IMR-90 (cell line): Measurements from ENCODE around the gene SATB2. TPM values are rescaled to one million over a fixed set of nuclear protein-coding genes. Genes with fewer than 3 reads are reported as not detected.

Source experiments
- ATAC-seq: fragments of 200-7000 bp; cut with Tn5 transposase; 2 replicates; pipeline ENCODE4 v1.9.1; 2020; ENCODE audit warnings: low read depth, mild to moderate bottlenecking, moderate library complexity
- BruUV-seq: library from RNA; stranded (reverse); fragments of 400-500 nt; replicated peaks from 2 replicates; lab custom pipeline; 2021; lab: Mats Ljungman, UMichigan
- CTCF ChIA-PET: fragments of 300-600 bp; formaldehyde crosslinking; extraction: SDS; loops from one replicate; lab custom pipeline; 2021; ENCODE audit warnings: antibody characterized with exemption; lab: Yijun Ruan, JAX
- POLR2A ChIA-PET: fragments of 300-600 bp; sonication (Branson Sonifier 250); formaldehyde crosslinking; loops from one replicate; lab custom pipeline; 2022; ENCODE audit warnings: antibody characterized with exemption; ENCODE audit not compliant: unreplicated experiment; lab: Charles Lee
- DNase-seq: peaks from one replicate; pipeline ENCODE4 v3.0.0; 2013
- H2AFZ ChIP-seq: replicated peaks from 2 replicates; pipeline ENCODE3; 2013; ENCODE audit warnings: low read length, mild to moderate bottlenecking; ENCODE audit not compliant: poor library complexity
- H2AK5ac ChIP-seq: 2 replicates; pipeline ENCODE4 v1.6.1; 2013; ENCODE audit warnings: low read depth, low read length, inconsistent platforms
- H2AK9ac ChIP-seq: replicated peaks from 2 replicates; pipeline ENCODE3; 2013; ENCODE audit warnings: mild to moderate bottlenecking, low read depth, low read length, moderate library complexity; ENCODE audit not compliant: poor library complexity
- H2BK120ac ChIP-seq: 2 replicates; pipeline ENCODE4 v1.6.1; 2013; ENCODE audit warnings: low read depth, low read length, inconsistent platforms
- H2BK15ac ChIP-seq: 3 replicates; pipeline ENCODE4 v1.6.1; 2013; ENCODE audit warnings: low read depth, low read length, inconsistent platforms
- H2BK20ac ChIP-seq: 2 replicates; pipeline ENCODE4 v1.6.1; 2013; ENCODE audit warnings: low read depth, mild to moderate bottlenecking, inconsistent platforms, low read length, moderate library complexity
- H2BK5ac ChIP-seq: 2 replicates; pipeline ENCODE4 v1.6.1; 2013; ENCODE audit warnings: mild to moderate bottlenecking, low read depth, low read length, inconsistent platforms; ENCODE audit not compliant: poor library complexity, severe bottlenecking
- H3K14ac ChIP-seq: replicated peaks from 2 replicates; pipeline ENCODE4 v1.6.1; 2013; ENCODE audit warnings: low read depth, low read length, inconsistent platforms
- H3K18ac ChIP-seq: 2 replicates; pipeline ENCODE4 v1.6.1; 2013; ENCODE audit warnings: low read depth, low read length, control low read depth
- H3K23ac ChIP-seq: 2 replicates; pipeline ENCODE4 v1.6.1; 2013; ENCODE audit warnings: low read depth, low read length, inconsistent platforms
- H3K27ac ChIP-seq: 2 replicates; pipeline ENCODE4 v1.5.1; 2013; ENCODE audit warnings: mild to moderate bottlenecking, control low read depth, low read length; ENCODE audit not compliant: insufficient read depth
- H3K27me3 ChIP-seq: 2 replicates; pipeline ENCODE4 v1.6.1; 2013; ENCODE audit warnings: low read length; ENCODE audit not compliant: control insufficient read depth, insufficient read depth
- H3K36me3 ChIP-seq: 2 replicates; pipeline ENCODE4 v1.6.1; 2013; ENCODE audit warnings: low read length, mixed read lengths; ENCODE audit not compliant: control insufficient read depth, insufficient read depth
- H3K4ac ChIP-seq: 2 replicates; pipeline ENCODE4 v1.6.1; 2013; ENCODE audit warnings: low read depth, low read length, inconsistent platforms
- H3K4me1 ChIP-seq: 2 replicates; pipeline ENCODE4 v1.6.1; 2013; ENCODE audit warnings: low read length, mixed read lengths; ENCODE audit not compliant: control insufficient read depth, insufficient read depth
- H3K4me2 ChIP-seq: 2 replicates; pipeline ENCODE4 v1.6.1; 2013; ENCODE audit warnings: low read depth, mild to moderate bottlenecking, control low read depth, low read length, moderate library complexity
- H3K4me3 ChIP-seq: 2 replicates; pipeline ENCODE4 v1.5.1; 2013; ENCODE audit warnings: low read depth, mild to moderate bottlenecking, control low read depth, low read length, moderate library complexity; ENCODE audit not compliant: insufficient read depth
- H3K56ac ChIP-seq: 2 replicates; pipeline ENCODE4 v1.6.1; 2013; ENCODE audit warnings: low read length, inconsistent platforms; ENCODE audit not compliant: insufficient read depth; ENCODE audit errors: extremely low read depth
- H3K79me1 ChIP-seq, 2 experiments: 2 replicates each; pipeline ENCODE4 v1.6.1; 2013; ENCODE audit warnings: low read length in 2 of 2, inconsistent platforms in 1 of 2, low read depth in 1 of 2
- H3K9ac ChIP-seq: 2 replicates; pipeline ENCODE4 v1.6.1; 2013; ENCODE audit warnings: low read depth, low read length, control low read depth
- H3K9me1 ChIP-seq: 2 replicates; pipeline ENCODE4 v1.6.1; 2013; ENCODE audit warnings: low read length, inconsistent platforms; ENCODE audit not compliant: insufficient read depth
- H3K9me3 ChIP-seq: 2 replicates; pipeline ENCODE4 v1.6.1; 2013; ENCODE audit warnings: low read length; ENCODE audit not compliant: control insufficient read depth, insufficient read depth
- H4K20me1 ChIP-seq: 2 replicates; pipeline ENCODE4 v1.6.1; 2013; ENCODE audit warnings: low read length, inconsistent platforms; ENCODE audit not compliant: insufficient read depth
- H4K5ac ChIP-seq: 2 replicates; pipeline ENCODE4 v1.6.1; 2013; ENCODE audit warnings: mild to moderate bottlenecking, low read depth, low read length, control low read depth
- H4K8ac ChIP-seq, 2 experiments: 2 replicates each; pipeline ENCODE4 v1.6.1; 2013; ENCODE audit warnings: low read depth in 2 of 2, low read length in 2 of 2, control low read depth in 1 of 2, inconsistent platforms in 1 of 2
- H4K91ac ChIP-seq: 2 replicates; pipeline ENCODE4 v1.6.1; 2013; ENCODE audit warnings: low read depth, low read length, inconsistent platforms; ENCODE audit not compliant: insufficient read depth
- BHLHE40 ChIP-seq: fragments of 150-350 bp; IDR thresholded peaks from 2 replicates; pipeline ENCODE4 v1.6.1; 2016; ENCODE audit warnings: mild to moderate bottlenecking, low read depth, low read length
- CEBPB ChIP-seq: IDR thresholded peaks from 2 replicates; pipeline ENCODE4 v1.6.1; 2012; ENCODE audit warnings: low read depth, low read length, improper control_type of control experiment
- CHD1 ChIP-seq: IDR thresholded peaks from 2 replicates; pipeline ENCODE4 v1.6.1; 2012; ENCODE audit warnings: low read depth, low read length, improper control_type of control experiment
- FOS ChIP-seq: fragments of 150-350 bp; IDR thresholded peaks from 2 replicates; pipeline ENCODE4 v1.6.1; 2016; ENCODE audit warnings: low read depth, low read length
- MAFK ChIP-seq: IDR thresholded peaks from 2 replicates; pipeline ENCODE4 v1.6.1; 2012; ENCODE audit warnings: low read depth, low read length, improper control_type of control experiment
- MAZ ChIP-seq: IDR thresholded peaks from 2 replicates; pipeline ENCODE4 v1.6.1; 2012; ENCODE audit warnings: low read depth, mild to moderate bottlenecking, low read length, improper control_type of control experiment, moderate library complexity, borderline replicate concordance
- MXI1 ChIP-seq: IDR thresholded peaks from 2 replicates; pipeline ENCODE4 v1.6.1; 2012; ENCODE audit warnings: low read depth, mild to moderate bottlenecking, low read length, moderate library complexity, borderline replicate concordance
- NFE2L2 ChIP-seq: fragments of 150-350 bp; IDR thresholded peaks from 2 replicates; pipeline ENCODE4 v1.6.1; 2016; ENCODE audit warnings: low read depth, mild to moderate bottlenecking, low read length
- POLR2A ChIP-seq: IDR thresholded peaks from 2 replicates; pipeline ENCODE4 v1.6.1; 2012; ENCODE audit warnings: mild to moderate bottlenecking, low read depth, low read length
- RAD21 ChIP-seq: IDR thresholded peaks from 2 replicates; pipeline ENCODE4 v1.6.1; 2012; ENCODE audit warnings: low read length, improper control_type of control experiment
- RCOR1 ChIP-seq: IDR thresholded peaks from 2 replicates; pipeline ENCODE4 v1.6.1; 2012; ENCODE audit warnings: mild to moderate bottlenecking, low read length, improper control_type of control experiment; ENCODE audit not compliant: insufficient replicate concordance
- RFX5 ChIP-seq: IDR thresholded peaks from 2 replicates; pipeline ENCODE4 v1.8.0; 2012; ENCODE audit warnings: low read depth, mild to moderate bottlenecking, low read length, moderate library complexity
- SMC3 ChIP-seq: fragments of 150-350 bp; IDR thresholded peaks from 2 replicates; pipeline ENCODE4 v1.6.1; 2016; ENCODE audit warnings: low read depth, mild to moderate bottlenecking, antibody characterized with exemption, low read length, moderate library complexity
- WGBS, 2 experiments: methylation state at CpG; one replicate each; pipeline versions ENCODE4 v1.1.5 to v1.1.7; 2013; ENCODE audit warnings: missing lambda C conversion rate in 2 of 2; ENCODE audit not compliant: insufficient read length in 1 of 2; ENCODE audit errors: extremely low coverage in 2 of 2; 5-methylcytosine and 5-hydroxymethylcytosine counted together
- dilution Hi-C: fragments of 300-500 bp; cut with HindIII; formaldehyde crosslinking; loops from one replicate; pipeline ENCODE4 v1.14.3; 2018; ENCODE audit warnings: low sequenced_read_pairs; ENCODE audit not compliant: unreplicated experiment
- in situ Hi-C: fragments of 300-500 bp; cut with MboI; formaldehyde crosslinking; loops from 3 replicates; pipeline ENCODE4 v1.14.3; 2019; ENCODE audit warnings: low sequenced_read_pairs, inconsistent platforms, mixed read lengths
- intact Hi-C: fragments of 100-400 bp; cut with micrococcal nuclease; formaldehyde crosslinking; loops from 2 replicates; pipeline ENCODE4 v1.10.0; 2022
- polyA plus RNA-seq, 3 experiments: library from polyadenylated mRNA; depleted of rRNA; stranded (reverse); fragments of >200 nt; gene quantifications; 2 replicates each; pipeline ENCODE4 v1.2.3, GENCODE V29; 2012; ENCODE audit warnings: low replicate concordance in 1 of 3
- total RNA-seq: library from RNA; depleted of rRNA; stranded (reverse); fragments of >200 nt; gene quantifications from 2 replicates; pipeline ENCODE4 v1.2.3, GENCODE V29; 2012
- TF ChIP-seq, protein P1 (sequence below): fragments of 150-350 bp; IDR thresholded peaks from 2 replicates; pipeline ENCODE4 v1.6.1; 2017; ENCODE audit warnings: mild to moderate bottlenecking, antibody characterized with exemption, low read length, low read depth
- TF ChIP-seq, protein P2 (sequence below): fragments of 150-350 bp; IDR thresholded peaks from 2 replicates; pipeline ENCODE4 v1.6.1; 2016; ENCODE audit warnings: low read depth, mild to moderate bottlenecking, low read length, moderate library complexity, borderline replicate concordance
- TF ChIP-seq, protein P3 (sequence below): conservative IDR thresholded peaks from 2 replicates; pipeline ENCODE4 v1.5.1; 2012; ENCODE audit warnings: mild to moderate bottlenecking, low read depth, low read length, improper control_type of control experiment

SATB2 gene
- total and polyA plus RNA-seq, 2 of the 4 experiments (the other 2 are of a cell fraction) = 6.2 to 8.4 TPM

DNA sequence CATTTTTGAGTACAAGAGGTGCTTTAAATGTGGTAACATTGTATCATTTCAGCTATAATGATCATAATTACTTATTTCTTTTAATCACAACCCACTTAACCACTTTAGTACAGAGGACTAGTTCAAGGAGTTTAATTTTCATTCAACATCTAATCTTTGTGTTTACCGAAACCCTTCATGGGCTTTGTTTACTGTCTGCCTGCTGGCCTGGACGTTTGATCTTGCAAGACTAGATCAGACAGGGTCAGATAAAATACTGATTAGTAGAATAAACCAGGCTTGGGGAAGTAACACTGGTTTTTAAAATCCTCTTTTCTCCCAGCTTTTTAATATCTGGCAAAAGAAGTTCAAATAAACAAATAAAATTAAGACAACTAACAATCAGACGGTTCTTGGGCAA is 93.6 kb downstream of the SATB2 start:
- in situ Hi-C loops = no loop called here
- no TSS peak for BruUV-seq
- H3K9ac ChIP-seq = no peak overlapping the region
- H3K14ac ChIP-seq = no peak overlapping the region
- TF ChIP-seq, protein P1, sequence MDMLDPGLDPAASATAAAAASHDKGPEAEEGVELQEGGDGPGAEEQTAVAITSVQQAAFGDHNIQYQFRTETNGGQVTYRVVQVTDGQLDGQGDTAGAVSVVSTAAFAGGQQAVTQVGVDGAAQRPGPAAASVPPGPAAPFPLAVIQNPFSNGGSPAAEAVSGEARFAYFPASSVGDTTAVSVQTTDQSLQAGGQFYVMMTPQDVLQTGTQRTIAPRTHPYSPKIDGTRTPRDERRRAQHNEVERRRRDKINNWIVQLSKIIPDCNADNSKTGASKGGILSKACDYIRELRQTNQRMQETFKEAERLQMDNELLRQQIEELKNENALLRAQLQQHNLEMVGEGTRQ = no peak
- TF ChIP-seq RFX5 = no peak
- TF ChIP-seq SMC3 = no peak
- no peak for TF ChIP-seq BHLHE40
- TF ChIP-seq MAFK = no peak
- TF ChIP-seq CEBPB = no peak
- no peak for TF ChIP-seq POLR2A
- TF ChIP-seq MAZ = no peak
- TF ChIP-seq MXI1 = no peak
- TF ChIP-seq RAD21 = no peak
- TF ChIP-seq RCOR1 = no peak
- no peak for TF ChIP-seq FOS
- TF ChIP-seq, protein P2, sequence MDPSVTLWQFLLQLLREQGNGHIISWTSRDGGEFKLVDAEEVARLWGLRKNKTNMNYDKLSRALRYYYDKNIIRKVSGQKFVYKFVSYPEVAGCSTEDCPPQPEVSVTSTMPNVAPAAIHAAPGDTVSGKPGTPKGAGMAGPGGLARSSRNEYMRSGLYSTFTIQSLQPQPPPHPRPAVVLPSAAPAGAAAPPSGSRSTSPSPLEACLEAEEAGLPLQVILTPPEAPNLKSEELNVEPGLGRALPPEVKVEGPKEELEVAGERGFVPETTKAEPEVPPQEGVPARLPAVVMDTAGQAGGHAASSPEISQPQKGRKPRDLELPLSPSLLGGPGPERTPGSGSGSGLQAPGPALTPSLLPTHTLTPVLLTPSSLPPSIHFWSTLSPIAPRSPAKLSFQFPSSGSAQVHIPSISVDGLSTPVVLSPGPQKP = no peak
- no peak for TF ChIP-seq NFE2L2
- TF ChIP-seq, protein P3, sequence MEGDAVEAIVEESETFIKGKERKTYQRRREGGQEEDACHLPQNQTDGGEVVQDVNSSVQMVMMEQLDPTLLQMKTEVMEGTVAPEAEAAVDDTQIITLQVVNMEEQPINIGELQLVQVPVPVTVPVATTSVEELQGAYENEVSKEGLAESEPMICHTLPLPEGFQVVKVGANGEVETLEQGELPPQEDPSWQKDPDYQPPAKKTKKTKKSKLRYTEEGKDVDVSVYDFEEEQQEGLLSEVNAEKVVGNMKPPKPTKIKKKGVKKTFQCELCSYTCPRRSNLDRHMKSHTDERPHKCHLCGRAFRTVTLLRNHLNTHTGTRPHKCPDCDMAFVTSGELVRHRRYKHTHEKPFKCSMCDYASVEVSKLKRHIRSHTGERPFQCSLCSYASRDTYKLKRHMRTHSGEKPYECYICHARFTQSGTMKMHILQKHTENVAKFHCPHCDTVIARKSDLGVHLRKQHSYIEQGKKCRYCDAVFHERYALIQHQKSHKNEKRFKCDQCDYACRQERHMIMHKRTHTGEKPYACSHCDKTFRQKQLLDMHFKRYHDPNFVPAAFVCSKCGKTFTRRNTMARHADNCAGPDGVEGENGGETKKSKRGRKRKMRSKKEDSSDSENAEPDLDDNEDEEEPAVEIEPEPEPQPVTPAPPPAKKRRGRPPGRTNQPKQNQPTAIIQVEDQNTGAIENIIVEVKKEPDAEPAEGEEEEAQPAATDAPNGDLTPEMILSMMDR = no peak
- no peak for TF ChIP-seq CHD1
- H2BK120ac ChIP-seq = no peak overlapping the region
- H3K79me1 ChIP-seq = no peaks in the 10 kb centered on the region
- no peak overlapping the region for H4K5ac ChIP-seq
- H3K9me1 ChIP-seq = no peaks in the 10 kb centered on the region
- H3K56ac ChIP-seq = no peak overlapping the region
- WGBS, 2 experiments = no CpG with 5 or more reads among the region's 3 CpGs
- no peak overlapping the region for H2AFZ ChIP-seq
- no peak overlapping the region for H4K91ac ChIP-seq
- H2BK5ac ChIP-seq = no peak overlapping the region
- no peak overlapping the region for H4K8ac ChIP-seq
- no peaks in the 10 kb centered on the region for H3K9me3 ChIP-seq
- H3K27ac ChIP-seq = no peak overlapping the region
- H3K4me2 ChIP-seq = no peak overlapping the region
- no peak overlapping the region for H3K4me3 ChIP-seq
- DNase-seq (no peak), ATAC-seq (no peak)
- H2BK15ac ChIP-seq = no peak overlapping the region
- H2AK5ac ChIP-seq = no peak overlapping the region
- H3K27me3 ChIP-seq = no peaks in the 10 kb centered on the region
- POLR2A ChIA-PET = no interaction called here
- no peaks in the 10 kb centered on the region for H4K20me1 ChIP-seq
- peaks cover 2% of the 10 kb centered on the region; the same call in 1 of the 2 replicates for H3K36me3 ChIP-seq
- no peak overlapping the region for H2AK9ac ChIP-seq
- no peaks in the 10 kb centered on the region for H3K4me1 ChIP-seq
- CTCF ChIA-PET = interaction anchor here (1.0 kb wide), 1 partner anchor 23 kb away, joined by 3 read pairs; no protein-coding TSS in a partner anchor
- no peak overlapping the region for H3K4ac ChIP-seq
- intact Hi-C loops = no loop called here
- dilution Hi-C loops = no loop called here
- H3K18ac ChIP-seq = no peak overlapping the region
- H3K23ac ChIP-seq = no peak overlapping the region; the same call in 1 of the 2 replicates
- no peak overlapping the region for H2BK20ac ChIP-seq
